Neural progenitor cell (in vitro differentiated cells): ENCODE data around the gene KLHL29.

Experiments
- CTCF ChIP-seq: fragments of 200-600 bp; sonication (generic); IDR thresholded peaks from 2 replicates; pipeline ENCODE4 v1.5.1; 2017; ENCODE audit warnings: antibody characterized with exemption, mild to moderate bottlenecking
- EZH2 ChIP-seq: fragments of 200-600 bp; sonication (generic); IDR thresholded peaks from 2 replicates; pipeline ENCODE4 v1.6.1; 2017; ENCODE audit warnings: antibody characterized with exemption, mild to moderate bottlenecking, moderate library complexity
- EZH2phosphoT487 ChIP-seq: fragments of 200-600 bp; sonication (generic); IDR thresholded peaks from 2 replicates; pipeline ENCODE4 v1.6.1; 2017; ENCODE audit warnings: antibody characterized with exemption

- no peak for TF ChIP-seq CTCF
- no peak for TF ChIP-seq EZH2
- no peak for TF ChIP-seq EZH2phosphoT487
These were observed 242.4 kb downstream of the KLHL29 start for GRCh38 chr2:23627236-23628009.
